ENCODE results near the gene RPS14.
A peak's percentile ranks its signal among the peaks of the same experiment; 100 is the strongest.

The RPS14 gene

DNA sequence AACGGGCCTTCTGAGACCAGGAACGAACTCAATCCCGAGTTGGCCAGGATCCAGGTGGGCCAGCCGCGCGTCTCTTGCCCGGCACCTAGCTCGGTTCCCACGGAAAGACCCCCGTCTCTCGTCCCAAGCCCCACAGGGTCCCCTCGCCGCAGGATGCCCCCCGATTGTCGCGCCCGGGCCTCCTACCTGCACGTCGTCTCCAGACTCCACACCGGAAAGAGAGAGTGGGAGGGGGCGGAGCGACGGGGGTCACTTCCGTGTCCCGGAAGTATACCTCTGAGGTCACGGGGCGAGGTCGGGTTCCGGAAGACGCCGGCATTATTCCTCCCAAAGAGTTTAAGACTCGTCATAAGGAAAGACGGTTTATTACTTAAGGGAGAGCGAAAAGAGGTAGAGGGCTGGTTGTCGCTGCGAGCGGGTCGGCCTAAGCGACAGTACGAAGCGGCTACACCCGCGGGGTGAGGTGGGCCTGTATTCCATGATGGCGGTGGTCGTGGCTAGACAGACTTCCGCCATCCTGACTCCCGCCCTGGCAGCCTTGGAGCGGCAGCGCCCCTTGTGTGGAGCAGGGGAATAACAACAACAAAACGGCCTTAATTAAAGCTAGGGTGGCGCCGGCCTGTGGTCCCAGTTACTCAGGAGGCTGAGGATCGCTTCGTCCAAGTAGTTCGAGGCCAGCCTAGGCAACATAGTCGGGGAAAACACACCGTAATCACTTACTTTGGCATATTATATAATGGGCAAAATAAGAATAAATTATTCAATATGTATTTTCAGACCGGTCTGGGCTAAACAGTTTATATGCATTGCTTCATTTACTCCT lies at the start of gene RPS14:
TSS of gene RPS14 (minus strand) at position 223 of the 823 bp plus-strand sequence. CDS start 2,006 bp downstream, outside the sequence.
- peak; percentile 95 to 99 for DNase-seq

DNA sequence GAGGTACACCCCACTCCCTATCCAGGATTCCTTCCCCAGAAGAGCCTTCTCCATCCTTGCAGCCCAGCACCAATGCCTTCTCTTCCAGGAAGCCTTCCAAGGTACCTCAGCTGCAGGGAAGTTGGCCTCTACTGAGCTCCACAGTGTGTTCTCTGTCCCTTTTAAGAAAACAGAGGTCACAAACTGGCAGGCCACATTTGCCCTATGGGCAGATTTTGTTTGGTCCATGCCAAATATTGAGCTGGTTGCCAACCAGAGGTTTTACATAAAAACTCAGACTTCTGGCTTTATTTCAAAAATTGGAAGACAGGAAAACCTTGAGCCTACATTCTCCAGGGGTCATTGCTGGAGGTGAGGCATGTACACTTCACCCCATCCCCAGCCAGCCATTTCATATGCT lies 49.4 kb upstream of the RPS14 start:
- DNase-seq = no peak

DNA sequence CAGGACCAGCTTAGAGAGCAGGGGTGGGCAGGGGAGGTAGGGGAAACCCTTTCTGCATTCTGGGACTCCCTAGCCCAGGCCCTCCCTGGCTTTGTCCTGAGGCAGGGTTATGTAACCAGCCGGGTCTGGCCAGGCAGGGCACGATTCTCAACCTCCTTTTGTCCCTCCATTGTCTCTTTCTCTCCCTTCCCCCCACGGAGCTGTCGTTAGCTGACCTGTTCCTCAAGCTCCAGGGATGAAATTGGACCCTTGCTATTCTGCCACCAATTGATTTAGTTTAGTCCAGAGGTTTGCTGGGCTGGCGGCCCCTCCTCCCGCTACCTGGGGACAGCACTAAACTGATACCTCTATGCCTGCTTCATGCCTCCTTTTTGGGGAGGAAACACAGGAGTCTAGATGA lies 49.0 kb upstream of the RPS14 start:
- DNase-seq = no peak

DNA sequence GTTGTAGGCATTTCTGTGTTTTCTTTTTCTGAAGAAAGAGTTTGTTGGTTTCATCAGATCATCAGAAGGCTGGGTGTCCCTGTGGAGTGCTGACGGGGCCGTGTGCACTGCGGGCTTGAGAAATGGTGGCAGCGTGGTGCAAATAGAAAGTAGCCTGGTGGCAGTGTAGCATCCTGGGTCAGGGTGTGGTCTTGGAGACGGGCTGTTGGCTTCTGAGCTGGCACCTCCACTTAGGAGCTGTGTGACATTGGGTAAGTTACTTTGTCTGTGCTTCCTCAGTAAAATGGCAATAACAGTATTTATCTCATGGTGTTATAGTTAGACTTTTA lies 48.4 kb upstream of the RPS14 start:
- DNase-seq = no peak

DNA sequence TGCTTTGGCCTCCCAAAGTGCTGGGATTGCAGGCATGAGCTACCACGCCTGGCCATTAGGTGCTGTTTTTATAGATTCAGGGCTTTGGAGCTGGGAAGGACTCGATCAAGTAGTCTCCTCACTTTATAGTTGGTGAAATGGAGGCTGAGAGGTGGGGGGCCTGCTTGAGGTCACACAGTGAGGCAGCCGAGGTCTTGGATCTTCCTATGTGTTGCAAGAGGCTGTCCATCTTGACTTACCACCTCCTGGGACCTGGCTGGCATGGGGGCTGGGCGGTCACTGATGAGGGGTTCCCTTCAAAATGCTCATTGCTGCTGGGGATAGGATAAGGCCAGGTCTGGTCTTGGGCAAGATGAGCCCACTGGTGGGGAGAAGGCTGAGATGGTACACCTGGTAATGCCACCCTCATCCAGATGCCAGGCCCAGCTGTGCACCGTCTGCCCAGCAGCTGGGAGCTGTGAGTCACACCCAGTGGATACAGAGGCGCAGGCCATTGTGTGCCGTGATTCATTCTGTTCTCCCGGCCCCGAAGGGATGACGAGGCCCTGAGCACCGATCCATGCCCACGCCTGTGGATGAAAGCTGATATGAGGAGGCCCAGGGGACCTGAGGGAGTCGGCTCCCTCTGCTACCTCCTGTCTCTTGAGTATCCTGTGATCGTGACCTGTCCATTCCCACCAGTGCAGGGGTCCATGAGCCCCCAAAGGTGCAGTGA lies 47.9 kb upstream of the RPS14 start:
- no peak for DNase-seq

DNA sequence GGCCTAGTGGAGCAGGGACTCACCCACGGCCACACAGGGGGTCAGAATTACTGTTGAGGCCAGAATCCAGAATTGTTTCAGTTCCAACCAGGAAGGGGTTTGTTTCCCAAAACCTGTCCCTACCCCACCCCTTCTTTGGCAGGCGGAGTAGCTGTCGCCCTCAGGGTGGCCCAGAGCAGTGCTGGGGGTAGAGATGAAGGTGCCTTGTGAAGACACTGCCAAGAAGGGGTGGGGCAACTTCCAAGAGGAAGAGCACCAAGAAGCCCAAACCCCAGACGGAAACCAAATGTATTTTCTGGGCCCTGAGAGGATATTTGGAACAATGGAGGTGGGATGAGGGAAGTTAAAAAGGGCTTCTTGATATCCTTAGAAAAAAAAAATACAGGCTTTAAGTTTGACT lies 47.0 kb upstream of the RPS14 start:
- DNase-seq = no peak

DNA sequence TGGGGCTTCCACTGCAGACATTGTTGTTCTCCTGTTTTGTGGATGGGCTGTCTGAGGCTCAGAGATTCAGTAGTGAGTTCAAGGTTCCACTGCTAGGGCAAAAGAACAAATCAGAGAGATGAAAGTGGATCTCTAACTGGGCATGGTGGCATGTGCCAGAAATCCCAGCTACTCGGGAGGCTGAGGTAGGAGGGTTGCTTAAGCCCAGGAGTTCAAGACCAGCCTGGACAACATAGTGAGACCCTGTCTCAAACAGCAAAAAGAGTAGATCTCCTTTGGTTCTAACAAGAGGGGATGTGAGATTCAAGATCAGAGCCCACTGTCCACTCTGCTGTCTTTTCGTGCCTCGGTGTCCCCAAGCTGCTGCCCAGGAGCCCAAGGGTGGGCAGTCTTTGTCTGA lies 46.6 kb upstream of the RPS14 start:
- DNase-seq = no peak

DNA sequence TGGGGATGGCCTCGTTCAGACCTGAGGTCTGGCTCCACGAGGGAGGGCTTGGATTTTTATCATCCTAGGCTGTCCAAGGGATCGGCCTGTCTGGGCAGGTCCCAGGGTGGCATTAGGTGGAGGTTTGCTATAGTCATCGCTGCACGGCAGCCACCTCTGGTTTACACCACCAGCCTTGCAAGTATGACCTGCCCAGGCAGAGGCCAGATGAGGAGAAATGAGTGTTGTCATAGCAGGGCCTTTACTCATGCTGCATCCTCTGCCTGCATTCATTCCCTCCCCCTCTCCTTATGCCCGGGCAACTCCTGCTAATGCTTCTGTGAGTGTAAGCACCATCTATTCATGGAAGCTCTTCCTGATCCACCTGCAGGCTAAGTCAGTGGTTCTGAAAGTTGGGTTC lies 43.1 kb upstream of the RPS14 start:
- DNase-seq = no peak

DNA sequence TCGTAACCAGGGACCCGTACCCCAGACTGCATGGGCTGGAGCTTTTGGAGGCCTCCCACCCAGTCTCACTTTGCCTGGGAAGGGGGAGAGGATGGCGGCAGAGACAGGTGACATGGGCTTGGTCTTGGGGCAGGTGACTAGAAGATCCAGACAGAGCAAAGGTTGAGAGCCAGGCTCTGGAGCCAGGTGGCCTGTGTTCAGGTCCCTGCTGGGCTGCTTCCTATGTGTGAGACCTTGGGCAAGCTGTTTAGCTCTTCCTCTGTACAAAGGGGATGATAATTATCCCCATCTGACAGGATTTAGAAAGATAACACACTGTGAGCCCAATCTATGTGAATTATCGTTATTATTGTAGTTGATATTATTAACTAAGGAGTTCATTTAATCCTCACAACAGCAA lies 42.3 kb upstream of the RPS14 start:
- no peak for DNase-seq

DNA sequence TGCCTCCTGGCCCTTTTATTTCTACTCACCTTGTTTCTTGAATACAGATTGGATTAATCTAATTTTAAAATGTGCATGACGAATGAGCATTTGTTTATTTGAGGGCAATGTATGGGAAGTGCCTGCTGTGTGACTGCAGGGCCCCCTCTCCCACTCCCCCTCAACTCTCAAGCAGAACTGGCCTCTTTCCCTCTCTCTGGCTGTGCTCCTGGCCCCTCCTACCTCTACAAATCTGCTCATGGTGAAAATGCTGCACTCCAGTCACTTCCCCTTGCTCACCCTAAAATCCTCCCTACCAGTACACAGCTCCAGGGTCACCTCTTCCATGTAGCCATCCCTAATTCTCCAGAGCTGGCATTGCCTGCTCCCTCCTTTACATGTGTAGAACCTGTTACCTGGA lies 41.2 kb upstream of the RPS14 start:
- peak in 1 of 2 donors; percentile 56 for DNase-seq

DNA sequence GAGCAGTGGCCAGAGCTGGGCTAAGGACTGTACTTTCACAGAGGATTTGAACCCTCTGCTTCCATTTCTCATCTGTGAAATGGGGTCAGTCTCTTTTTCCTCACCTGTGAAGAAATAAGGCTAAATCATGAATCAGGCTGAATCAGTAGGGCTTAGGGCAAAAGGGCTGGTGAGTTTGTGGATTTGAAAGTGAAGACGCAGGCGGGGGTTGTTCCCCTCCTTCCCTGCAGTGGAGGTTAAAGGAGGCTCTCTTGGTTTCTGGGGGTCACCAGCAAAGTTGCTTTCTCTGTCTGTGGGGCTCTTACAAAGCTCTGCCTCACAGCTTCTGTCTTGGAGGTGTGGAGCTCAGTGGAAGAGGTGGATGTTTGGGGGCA lies 40.7 kb upstream of the RPS14 start:
- DNase-seq = no peak

DNA sequence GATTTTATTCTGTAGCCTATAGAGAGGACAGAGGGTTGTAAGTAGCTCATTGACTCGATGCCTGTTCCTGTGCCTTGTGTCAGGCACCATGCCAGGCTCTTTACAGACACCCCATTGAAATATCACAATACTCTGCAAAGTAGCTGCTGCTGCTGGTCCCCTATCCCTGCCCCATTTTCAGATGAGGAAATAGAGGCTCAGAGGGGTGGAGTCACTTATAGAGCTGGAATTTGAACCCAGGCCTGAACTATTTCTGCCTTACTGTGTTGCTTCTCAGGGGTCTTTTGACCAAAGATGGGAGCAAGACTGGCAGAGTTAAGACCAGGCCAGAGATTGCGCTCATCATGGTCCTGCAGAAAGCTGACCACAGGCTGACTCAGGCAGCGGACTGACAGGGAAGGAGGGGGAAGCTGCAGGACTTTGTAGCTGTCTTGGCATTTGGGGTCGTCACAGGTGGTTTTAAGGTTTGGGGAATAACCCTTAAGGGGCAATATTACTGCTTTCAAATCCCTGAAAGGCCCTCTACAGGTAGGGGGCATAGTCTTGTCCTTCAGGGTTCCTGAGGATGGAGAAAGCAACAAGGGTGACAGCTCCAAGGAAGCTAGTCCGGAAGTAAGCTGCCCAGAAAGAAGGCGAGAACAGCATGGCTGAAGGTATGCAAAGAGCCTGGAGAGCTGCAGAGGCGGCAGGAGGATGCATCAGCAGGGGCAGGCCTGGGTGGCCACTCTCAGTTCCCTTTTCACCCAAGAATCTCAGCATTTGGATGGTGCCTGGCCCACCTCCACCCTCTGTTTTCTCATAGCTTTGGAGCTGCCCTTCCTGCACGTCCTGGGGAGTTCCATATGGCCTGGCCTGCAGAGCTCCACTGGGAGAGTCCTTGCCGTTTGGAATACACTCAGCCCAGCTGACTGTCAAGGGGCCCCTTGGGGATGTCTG lies 40.1 kb upstream of the RPS14 start:
- peak in 1 of 2 donors; percentile 9 for DNase-seq

DNA sequence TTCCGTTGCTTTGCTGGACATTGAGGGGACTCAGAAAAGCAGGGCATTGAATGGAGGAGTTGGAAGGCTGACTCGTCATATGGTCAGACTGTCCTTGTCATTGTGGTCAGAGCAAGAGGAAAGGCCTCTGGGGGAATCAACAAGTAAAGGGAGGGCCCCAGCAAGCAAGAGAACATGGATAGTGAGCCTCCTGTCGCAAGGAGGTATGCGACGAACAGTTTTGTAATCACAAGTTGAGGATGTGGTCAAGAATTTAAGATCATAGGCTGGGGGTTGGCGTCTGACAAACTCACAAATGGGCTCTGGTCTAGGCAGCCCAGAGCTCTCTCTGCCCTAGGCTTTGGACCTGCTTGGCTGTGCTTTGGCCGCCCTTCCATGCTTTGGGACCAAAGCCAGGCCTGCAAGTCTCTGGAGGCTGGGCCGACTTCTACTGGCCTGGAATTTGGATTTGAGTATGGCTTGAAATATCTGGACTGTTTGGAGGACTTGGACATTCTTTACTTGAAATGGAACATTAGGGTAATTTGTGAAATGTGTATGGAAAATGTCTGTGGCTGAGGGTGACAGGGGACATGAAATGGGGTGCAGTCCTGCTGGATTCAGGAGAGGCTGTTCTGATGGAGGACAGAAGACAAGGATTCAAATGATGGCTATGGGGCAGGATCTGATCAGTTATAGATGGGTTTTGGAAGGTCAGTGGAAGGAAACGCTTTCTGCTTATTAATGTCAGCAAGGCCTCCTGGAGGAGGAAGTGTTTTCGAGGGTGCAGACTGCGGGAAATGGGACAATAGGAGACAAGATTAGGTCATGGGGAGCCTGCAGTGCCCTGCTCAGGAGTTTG lies 39.2 kb upstream of the RPS14 start:
- peak in 1 of 2 donors; percentile 50 for DNase-seq

DNA sequence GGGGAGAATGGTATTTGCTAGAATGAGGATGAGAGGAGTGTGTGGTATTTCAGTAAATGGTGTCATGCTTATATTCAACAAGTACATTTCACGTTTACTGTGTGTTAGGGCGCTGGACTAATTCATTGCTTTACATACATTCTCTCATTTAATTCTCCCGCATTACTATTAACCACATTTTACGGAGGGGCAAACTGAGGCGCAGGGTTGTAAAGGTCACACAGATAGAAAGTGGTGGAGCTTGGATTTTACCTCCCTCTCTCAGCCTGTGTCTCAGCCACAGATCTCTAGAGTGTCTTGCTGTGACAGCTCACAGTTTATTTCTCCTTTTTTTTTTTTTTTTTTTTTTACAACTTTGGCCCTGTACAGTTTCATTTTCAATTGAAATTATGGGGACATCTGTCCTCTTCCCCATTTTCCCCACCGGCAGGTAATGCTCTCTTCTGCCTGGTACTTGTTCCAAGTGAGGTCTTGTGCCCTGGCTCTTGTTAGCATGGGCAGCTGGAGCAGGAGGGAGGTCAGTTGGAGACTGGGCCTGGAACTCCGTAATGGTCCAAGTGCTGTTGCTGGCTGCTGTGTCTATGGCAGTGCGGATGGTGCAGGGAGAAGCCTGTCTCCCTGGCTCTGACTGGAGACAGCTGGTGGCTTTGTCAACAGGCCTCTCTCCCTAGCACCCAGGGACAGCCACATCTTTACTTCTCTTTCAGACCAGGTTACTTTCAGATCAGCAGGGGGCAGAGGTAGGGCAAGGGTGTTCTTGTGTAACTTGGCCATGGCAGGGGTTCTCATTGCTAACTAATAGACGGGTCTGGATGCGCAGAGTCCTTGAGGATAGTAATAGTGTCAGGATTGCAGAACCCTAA lies 37.9 kb upstream of the RPS14 start:
- peak; percentile 16 to 61 for DNase-seq

DNA sequence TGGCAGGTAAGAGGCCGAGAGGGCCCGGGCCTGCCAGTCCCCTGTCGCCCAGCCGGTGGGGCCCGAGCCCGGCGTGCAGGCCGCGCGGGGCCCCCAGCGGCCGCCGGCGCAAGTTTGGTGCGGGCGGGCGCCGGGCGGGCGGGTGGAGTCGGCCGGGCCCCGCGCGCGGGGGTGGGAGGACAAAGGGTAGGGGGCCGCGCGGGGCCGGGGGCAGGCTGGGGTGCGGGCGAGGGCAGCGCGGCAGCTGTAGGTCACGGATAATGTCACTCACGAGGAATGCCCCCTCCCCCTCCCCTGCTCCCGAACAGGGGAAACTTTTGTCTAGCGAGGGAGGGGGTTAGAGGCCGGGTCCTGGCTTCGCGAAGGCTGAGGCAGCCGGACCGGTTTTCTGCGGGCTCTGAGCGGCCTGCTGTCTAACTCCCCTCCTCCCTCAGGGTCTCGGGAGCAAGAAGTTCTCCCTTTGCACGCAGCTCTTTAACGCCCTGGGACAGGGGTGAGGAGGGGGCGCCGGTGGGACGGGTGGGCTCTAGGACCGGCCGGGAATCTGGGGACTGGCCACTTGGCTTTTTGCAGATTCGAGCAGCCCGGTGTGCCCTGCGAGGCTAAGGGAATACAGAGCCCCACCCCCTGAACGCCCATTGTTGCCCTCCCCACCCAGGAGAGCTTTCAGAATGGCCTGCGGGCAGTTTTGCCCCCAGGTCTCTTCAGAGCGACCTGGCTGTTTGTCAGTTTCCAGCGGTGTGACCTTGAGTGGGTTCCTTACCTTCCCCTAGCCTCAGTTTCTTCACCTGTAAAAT lies 37.1 kb upstream of the RPS14 start:
- peak in 1 of 2 donors; percentile 34 for DNase-seq

DNA sequence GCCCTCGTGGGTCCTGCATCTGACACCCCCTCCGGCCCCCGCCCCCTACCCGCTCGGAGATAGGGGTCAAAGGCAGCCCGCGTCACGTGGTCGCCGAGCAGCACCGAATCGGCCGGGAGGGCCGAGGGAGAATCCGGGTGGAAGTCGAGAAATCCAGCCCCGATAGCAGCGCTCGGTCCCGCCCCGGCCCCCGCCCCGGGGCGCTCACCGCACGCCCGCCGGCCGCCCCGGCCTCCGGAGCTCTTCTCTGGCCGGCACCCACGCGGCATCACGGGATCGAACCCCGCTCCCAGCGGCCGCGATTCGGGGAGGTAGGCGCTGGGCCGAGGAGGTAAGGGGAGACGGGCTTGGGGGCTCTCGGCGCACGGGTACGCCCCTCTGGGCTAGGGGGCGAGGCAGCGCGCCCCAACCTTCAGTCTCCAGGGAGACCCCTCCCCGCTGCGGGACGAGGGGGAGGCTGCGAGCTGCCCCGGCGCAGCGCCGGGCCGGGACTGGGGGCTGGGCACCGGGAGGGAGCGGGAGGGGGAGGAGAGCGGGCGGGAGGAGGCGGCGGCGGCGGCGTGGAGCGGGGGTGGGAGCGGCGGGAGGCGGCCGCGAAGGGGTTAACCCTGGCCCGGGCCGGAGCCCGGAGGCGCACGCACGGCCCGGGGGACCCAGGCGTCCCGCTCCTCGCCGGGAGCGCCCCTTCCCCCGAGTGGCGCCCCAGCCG lies 36.3 kb upstream of the RPS14 start:
- peak in 1 of 2 donors; percentile 21 for DNase-seq

DNA sequence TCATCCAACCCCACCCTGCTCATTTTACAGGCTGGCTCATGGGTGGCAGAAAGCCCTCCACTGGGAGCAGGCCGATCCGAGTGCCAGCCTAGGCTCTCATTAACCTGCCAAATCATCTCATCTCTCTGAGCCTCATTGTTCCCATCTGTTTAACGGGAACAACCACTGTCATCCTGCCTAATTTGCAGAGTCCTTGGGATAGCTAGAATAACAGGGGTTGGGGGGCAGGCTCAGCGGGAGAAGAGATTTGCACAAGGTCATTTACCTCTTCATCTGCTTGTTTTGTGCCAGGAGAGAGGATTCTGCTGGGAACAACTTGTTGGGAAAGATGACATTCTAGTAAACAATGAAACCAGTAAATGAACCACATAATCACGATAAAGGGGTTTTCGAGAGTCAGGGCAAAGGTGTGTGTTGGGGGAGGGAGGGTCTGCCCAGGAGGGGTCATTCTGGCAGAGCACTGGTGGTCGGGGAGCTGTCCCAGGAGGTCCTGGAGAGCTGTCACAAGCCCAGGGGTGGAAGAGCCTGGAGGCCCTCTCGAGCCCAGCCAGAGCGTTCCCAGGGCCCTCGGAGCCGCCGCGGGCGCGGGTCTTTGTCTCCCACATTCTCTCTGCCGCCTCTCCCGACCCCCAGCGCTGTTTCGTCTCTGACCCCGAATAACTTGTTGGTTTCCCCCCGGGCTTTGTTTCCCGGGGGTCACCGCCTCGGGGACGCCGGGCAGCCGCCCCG lies 35.6 kb upstream of the RPS14 start:
- DNase-seq = no peak

DNA sequence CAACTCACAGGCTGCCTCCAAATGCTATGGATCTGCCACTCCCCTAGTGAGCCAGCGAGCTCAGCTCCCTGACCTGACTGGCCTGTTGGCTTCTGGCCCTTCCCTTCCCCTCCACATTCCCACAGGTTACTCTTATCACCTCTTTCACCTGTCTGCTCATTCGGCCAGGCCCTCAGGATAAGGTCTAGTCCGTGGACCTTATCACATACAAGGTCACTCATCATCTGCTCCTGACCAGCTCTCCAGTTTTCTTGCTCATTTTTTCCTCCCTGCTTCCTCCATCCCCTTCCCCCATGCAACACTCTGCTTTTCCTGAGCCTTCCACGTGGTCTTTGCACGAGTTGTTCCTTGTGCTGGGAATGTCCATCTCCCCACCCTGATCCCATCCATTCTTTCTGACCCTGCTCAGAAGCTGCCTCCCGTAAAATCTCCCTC lies 32.5 kb upstream of the RPS14 start:
- DNase-seq = no peak

DNA sequence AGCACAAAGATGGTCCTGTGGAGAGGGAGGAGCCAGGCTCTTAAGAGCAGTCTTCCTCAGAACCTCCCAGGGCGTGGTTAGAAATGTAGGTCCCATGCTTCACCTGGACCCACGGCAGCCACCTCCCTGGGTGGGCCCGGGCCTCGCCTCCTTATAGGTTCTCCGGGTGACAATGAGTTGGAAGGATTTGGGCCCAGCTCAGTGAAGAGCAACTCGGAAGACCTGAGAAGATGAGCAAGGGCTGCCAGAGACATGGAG lies 32.1 kb upstream of the RPS14 start:
- DNase-seq = no peak
